Measurements from ENCODE around the gene TUBB4B. TPM values are rescaled to one million over a fixed set of nuclear protein-coding genes. Genes with fewer than 3 reads are reported as not detected.
A peak's percentile ranks its signal among the peaks of the same experiment; 100 is the strongest.

Gene TUBB4B
- total and polyA plus RNA-seq, 2 of the 4 experiments (the other 2 are of a cell fraction), result 237 to 529 TPM

- intact Hi-C loops (cut with micrococcal nuclease) (no loop called here), dilution Hi-C loops (cut with HindIII; ENCODE audit: low sequenced_read_pairs, unreplicated experiment) (no loop called here), in situ Hi-C loops (cut with MboI; ENCODE audit: low sequenced_read_pairs) (no loop called here)
- Histone ChIP-seq H3K79me1 (ENCODE audit: low read depth in 1 of 2, low read length in 2 of 2) (peaks cover 8 to 27% of the 10 kb centered on the region in 2 experiments; a peak in 3 of 4 replicates), H3K14ac (replicated peaks; ENCODE audit: low read depth, low read length) (no peak overlapping the region), H2AFZ (replicated peaks; ENCODE audit: low read length, poor library complexity) (peak overlapping the region; percentile 56), H3K4me3 (ENCODE audit: insufficient read depth, low read depth, low read length) (no peak overlapping the region), H3K4me2 (ENCODE audit: low read depth, low read length) (no peak overlapping the region), H3K9me1 (ENCODE audit: insufficient read depth, low read length) (no peaks in the 10 kb centered on the region), H3K4me1 (ENCODE audit: control insufficient read depth, insufficient read depth, low read length) (peaks cover 5% of the 10 kb centered on the region; the same call in 1 of the 2 replicates), H3K23ac (ENCODE audit: low read depth, low read length) (no peak overlapping the region), H3K36me3 (ENCODE audit: control insufficient read depth, insufficient read depth, low read length) (no peaks in the 10 kb centered on the region), H4K5ac (ENCODE audit: low read depth, low read length) (no peak overlapping the region), H3K4ac (ENCODE audit: low read depth, low read length) (no peak overlapping the region), H3K27me3 (ENCODE audit: control insufficient read depth, insufficient read depth, low read length) (0 out of 2 replicates have a peak, but pooled peaks cover 1% of the 10 kb centered on the region), H3K9me3 (ENCODE audit: control insufficient read depth, insufficient read depth, low read length) (no peaks in the 10 kb centered on the region), H4K8ac (ENCODE audit: low read depth in 2 of 2, low read length in 2 of 2) (no peak overlapping the region), H2BK5ac (ENCODE audit: low read depth, low read length, poor library complexity, severe bottlenecking) (no peak overlapping the region), H2BK20ac (ENCODE audit: low read depth, low read length) (no peak overlapping the region), H3K9ac (ENCODE audit: low read depth, low read length) (no peak overlapping the region), H2BK120ac (ENCODE audit: low read depth, low read length) (no peak overlapping the region), H3K27ac (ENCODE audit: insufficient read depth, low read length) (no peak overlapping the region), H2AK9ac (replicated peaks; ENCODE audit: low read depth, low read length, poor library complexity) (peak overlapping the region; percentile 50), H3K18ac (ENCODE audit: low read depth, low read length) (no peak overlapping the region), H4K20me1 (ENCODE audit: insufficient read depth, low read length) (peaks cover 6% of the 10 kb centered on the region; the same call in 1 of the 2 replicates), H2AK5ac (ENCODE audit: low read depth, low read length) (no peak overlapping the region), H2BK15ac (ENCODE audit: low read depth, low read length) (no peak overlapping the region), H4K91ac (ENCODE audit: insufficient read depth, low read depth, low read length) (no peak overlapping the region), H3K56ac (ENCODE audit: extremely low read depth, insufficient read depth, low read length) (no peak overlapping the region)
- BruUV-seq (replicated peaks), result no TSS peak
- 84% methylated on average over 12 of the region's 18 CpGs; no CpG with 5 or more reads in 1 of the 2 experiments for WGBS, 2 experiments (ENCODE audit: extremely low coverage in 2 of 2, insufficient read length in 1 of 2)
- TF ChIP-seq NFE2L2 (IDR thresholded peaks at IDR 0.05; ENCODE audit: low read depth, low read length) (no peak), RAD21 (IDR thresholded peaks at IDR 0.05; ENCODE audit: low read length) (no peak)
- no peak for DNase-seq
- ChIA-PET CTCF (no interaction called here), POLR2A (ENCODE audit: unreplicated experiment) (no interaction called here)
- ATAC-seq (ENCODE audit: low read depth), result no peak
Measured at GRCh38 chr9:137234758-137235423, 6.2 kb upstream of the TUBB4B start.

Measured in IMR-90 (cell line).